WTC11 (cell line): ENCODE data around the gene GZF1. TPM values are rescaled to one million over a fixed set of nuclear protein-coding genes. Genes with fewer than 3 reads are reported as not detected.

Experiments
- ATAC-seq: fragments of 200-7000 bp; cut with Tn5 transposase; 2 replicates; pipeline ENCODE4 v1.10.0; 2021; ENCODE audit warnings: mild to moderate bottlenecking, moderate library complexity
- CTCF ChIA-PET: fragments of 300-600 bp; sonication (Branson Sonifier 250); formaldehyde crosslinking; loops from one replicate; lab custom pipeline; 2021; ENCODE audit warnings: antibody characterized with exemption; lab: Charles Lee
- POLR2A ChIA-PET: fragments of 350-600 bp; sonication (Branson Sonifier 250); formaldehyde crosslinking; loops from one replicate; lab custom pipeline; 2021; ENCODE audit warnings: antibody characterized with exemption; lab: Charles Lee
- DNase-seq: peaks from one replicate; pipeline ENCODE4 v3.0.0; 2021; ENCODE audit warnings: low spot score
- H3K27ac Mint-ChIP-seq: 2 replicates; pipeline ENCODE4 v1.8.0; 2021; ENCODE audit warnings: mixed read lengths
- H3K27me3 Mint-ChIP-seq: 2 replicates; pipeline ENCODE4 v1.8.0; 2021; ENCODE audit warnings: low read depth, mild to moderate bottlenecking, moderate library complexity, mixed read lengths
- H3K36me3 Mint-ChIP-seq: 2 replicates; pipeline ENCODE4 v1.8.0; 2021; ENCODE audit warnings: mixed read lengths
- H3K4me1 Mint-ChIP-seq: 2 replicates; pipeline ENCODE4 v1.8.0; 2022; ENCODE audit warnings: mixed read lengths
- H3K4me3 Mint-ChIP-seq: 2 replicates; pipeline ENCODE4 v1.8.0; 2021; ENCODE audit warnings: mild to moderate bottlenecking, moderate library complexity, mixed read lengths
- H3K9me3 Mint-ChIP-seq: 2 replicates; pipeline ENCODE4 v1.8.0; 2021; ENCODE audit warnings: mixed read lengths
- ARID4B ChIP-seq: sonication (generic); formaldehyde crosslinking; IDR thresholded peaks from 2 replicates; pipeline ENCODE4 v1.8.0; 2023; ENCODE audit warnings: missing genetic modification reagents, mild to moderate bottlenecking, borderline replicate concordance
- CDX4 ChIP-seq: fragments of 250-450 bp; sonication (Bioruptor Pico); IDR thresholded peaks from 2 replicates; pipeline ENCODE4 v1.9.0; 2021; ENCODE audit warnings: moderate library complexity, mild to moderate bottlenecking, inconsistent platforms, borderline replicate concordance
- ESRRA ChIP-seq: sonication (generic); formaldehyde crosslinking; IDR thresholded peaks from 2 replicates; pipeline ENCODE4 v1.8.1; 2022; ENCODE audit warnings: mild to moderate bottlenecking, missing genetic modification reagents, borderline replicate concordance
- MXD4 ChIP-seq: fragments of 250-450 bp; sonication (Bioruptor Pico); IDR thresholded peaks from 2 replicates; pipeline ENCODE4 v1.8.0; 2021; ENCODE audit warnings: mild to moderate bottlenecking, moderate library complexity, borderline replicate concordance
- NFYB ChIP-seq: sonication (generic); formaldehyde crosslinking; conservative IDR thresholded peaks from 2 replicates; pipeline ENCODE4 v1.8.0; 2022; ENCODE audit warnings: low read depth, missing genetic modification reagents
- NR1H2 ChIP-seq: sonication (generic); formaldehyde crosslinking; IDR thresholded peaks from 2 replicates; pipeline ENCODE4 v1.9.0; 2021; ENCODE audit warnings: mild to moderate bottlenecking, moderate library complexity, missing genetic modification reagents
- RORB ChIP-seq: fragments of 250-450 bp; sonication (Bioruptor Pico); IDR thresholded peaks from 2 replicates; pipeline ENCODE4 v1.9.0; 2021; ENCODE audit warnings: mild to moderate bottlenecking
- SMAD3 ChIP-seq: sonication (generic); formaldehyde crosslinking; IDR thresholded peaks from 2 replicates; pipeline ENCODE4 v1.8.0; 2022; ENCODE audit warnings: missing genetic modification reagents, mild to moderate bottlenecking, borderline replicate concordance
- TEAD4 ChIP-seq: sonication (generic); formaldehyde crosslinking; IDR thresholded peaks from 2 replicates; pipeline ENCODE4 v1.8.0; 2022; ENCODE audit warnings: mild to moderate bottlenecking, missing genetic modification reagents
- TP53 ChIP-seq: sonication (generic); formaldehyde crosslinking; IDR thresholded peaks from 2 replicates; pipeline ENCODE4 v1.8.1; 2023; ENCODE audit warnings: mild to moderate bottlenecking, missing genetic modification reagents
- ZNF138 ChIP-seq: sonication (generic); formaldehyde crosslinking; conservative IDR thresholded peaks from 2 replicates; pipeline ENCODE4 v1.8.1; 2022; ENCODE audit warnings: mild to moderate bottlenecking, moderate library complexity, missing genetic modification reagents
- ZNF396 ChIP-seq: fragments of 250-450 bp; sonication (Bioruptor Pico); IDR thresholded peaks from 2 replicates; pipeline ENCODE4 v1.8.0; 2021; ENCODE audit warnings: mild to moderate bottlenecking, moderate library complexity, borderline replicate concordance
- ZNF671 ChIP-seq: fragments of 250-450 bp; sonication (Bioruptor Pico); IDR thresholded peaks from 2 replicates; pipeline ENCODE4 v1.8.0; 2021; ENCODE audit warnings: mild to moderate bottlenecking
- total RNA-seq: library from RNA; stranded (reverse); gene quantifications from 3 replicates; pipeline ENCODE4 v1.2.3, GENCODE V29; 2021
- TF ChIP-seq, protein P1 (sequence below): sonication (generic); formaldehyde crosslinking; IDR thresholded peaks from 2 replicates; pipeline ENCODE4 v1.8.1; 2023; ENCODE audit warnings: mild to moderate bottlenecking, missing genetic modification reagents
- TF ChIP-seq, protein P2 (sequence below): fragments of 250-450 bp; sonication (Bioruptor Pico); IDR thresholded peaks from 2 replicates; pipeline ENCODE4 v1.9.0; 2021; ENCODE audit warnings: mild to moderate bottlenecking
- TF ChIP-seq, protein P3 (sequence below): sonication (generic); formaldehyde crosslinking; IDR thresholded peaks from 2 replicates; pipeline ENCODE4 v1.8.1; 2022; ENCODE audit warnings: low read depth, mild to moderate bottlenecking, moderate library complexity, missing genetic modification reagents, borderline replicate concordance

Gene GZF1
- total RNA-seq, 1 experiment from 2014 or later: 9.5 TPM

GRCh38 chr20:23349338-23350195, 12.4 kb upstream of the GZF1 start:
- ATAC-seq (peak; percentile 24), DNase-seq (peak; percentile 25)
- POLR2A ChIA-PET: interaction anchor here (0.7 to 1.2 kb wide), 5 partner anchors 8 to 72 kb away, joined by 3 to 4 read pairs (median 4); partner anchors contain the start of genes GZF1 and NAPB
- H3K9me3 Mint-ChIP-seq: no peaks in the 10 kb centered on the region
- CTCF ChIA-PET: interaction anchor here (0.6 to 2.5 kb wide), 21 partner anchors 9 to 1588 kb away, joined by 3 to 27 read pairs (median 5); partner anchors contain the start of genes NAPB and THBD
- peak overlapping the region; percentile 97 for H3K4me3 Mint-ChIP-seq
- H3K27ac Mint-ChIP-seq: peak overlapping the region; percentile 100
- no peaks in the 10 kb centered on the region; the same call in none of the 2 replicates for H3K27me3 Mint-ChIP-seq
- peaks cover 34% of the 10 kb centered on the region for H3K4me1 Mint-ChIP-seq
- peaks cover 7% of the 10 kb centered on the region for H3K36me3 Mint-ChIP-seq
- TF ChIP-seq, protein P1, sequence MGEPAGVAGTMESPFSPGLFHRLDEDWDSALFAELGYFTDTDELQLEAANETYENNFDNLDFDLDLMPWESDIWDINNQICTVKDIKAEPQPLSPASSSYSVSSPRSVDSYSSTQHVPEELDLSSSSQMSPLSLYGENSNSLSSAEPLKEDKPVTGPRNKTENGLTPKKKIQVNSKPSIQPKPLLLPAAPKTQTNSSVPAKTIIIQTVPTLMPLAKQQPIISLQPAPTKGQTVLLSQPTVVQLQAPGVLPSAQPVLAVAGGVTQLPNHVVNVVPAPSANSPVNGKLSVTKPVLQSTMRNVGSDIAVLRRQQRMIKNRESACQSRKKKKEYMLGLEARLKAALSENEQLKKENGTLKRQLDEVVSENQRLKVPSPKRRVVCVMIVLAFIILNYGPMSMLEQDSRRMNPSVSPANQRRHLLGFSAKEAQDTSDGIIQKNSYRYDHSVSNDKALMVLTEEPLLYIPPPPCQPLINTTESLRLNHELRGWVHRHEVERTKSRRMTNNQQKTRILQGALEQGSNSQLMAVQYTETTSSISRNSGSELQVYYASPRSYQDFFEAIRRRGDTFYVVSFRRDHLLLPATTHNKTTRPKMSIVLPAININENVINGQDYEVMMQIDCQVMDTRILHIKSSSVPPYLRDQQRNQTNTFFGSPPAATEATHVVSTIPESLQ: no peak
- TF ChIP-seq, protein P2, sequence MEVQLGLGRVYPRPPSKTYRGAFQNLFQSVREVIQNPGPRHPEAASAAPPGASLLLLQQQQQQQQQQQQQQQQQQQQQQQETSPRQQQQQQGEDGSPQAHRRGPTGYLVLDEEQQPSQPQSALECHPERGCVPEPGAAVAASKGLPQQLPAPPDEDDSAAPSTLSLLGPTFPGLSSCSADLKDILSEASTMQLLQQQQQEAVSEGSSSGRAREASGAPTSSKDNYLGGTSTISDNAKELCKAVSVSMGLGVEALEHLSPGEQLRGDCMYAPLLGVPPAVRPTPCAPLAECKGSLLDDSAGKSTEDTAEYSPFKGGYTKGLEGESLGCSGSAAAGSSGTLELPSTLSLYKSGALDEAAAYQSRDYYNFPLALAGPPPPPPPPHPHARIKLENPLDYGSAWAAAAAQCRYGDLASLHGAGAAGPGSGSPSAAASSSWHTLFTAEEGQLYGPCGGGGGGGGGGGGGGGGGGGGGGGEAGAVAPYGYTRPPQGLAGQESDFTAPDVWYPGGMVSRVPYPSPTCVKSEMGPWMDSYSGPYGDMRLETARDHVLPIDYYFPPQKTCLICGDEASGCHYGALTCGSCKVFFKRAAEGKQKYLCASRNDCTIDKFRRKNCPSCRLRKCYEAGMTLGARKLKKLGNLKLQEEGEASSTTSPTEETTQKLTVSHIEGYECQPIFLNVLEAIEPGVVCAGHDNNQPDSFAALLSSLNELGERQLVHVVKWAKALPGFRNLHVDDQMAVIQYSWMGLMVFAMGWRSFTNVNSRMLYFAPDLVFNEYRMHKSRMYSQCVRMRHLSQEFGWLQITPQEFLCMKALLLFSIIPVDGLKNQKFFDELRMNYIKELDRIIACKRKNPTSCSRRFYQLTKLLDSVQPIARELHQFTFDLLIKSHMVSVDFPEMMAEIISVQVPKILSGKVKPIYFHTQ (CRISPR knock-in tag): no peak
- no peak for TF ChIP-seq TEAD4 (CRISPR knock-in tag)
- no peak for TF ChIP-seq ZNF138 (CRISPR knock-in tag)
- TF ChIP-seq TP53: no peak
- TF ChIP-seq MXD4 (CRISPR knock-in tag): no peak
- no peak for TF ChIP-seq ARID4B
- TF ChIP-seq NFYB: no peak
- TF ChIP-seq ESRRA (CRISPR knock-in tag): no peak
- no peak for TF ChIP-seq SMAD3 (CRISPR knock-in tag)

- ChIA-PET POLR2A (interaction anchor here (0.8 to 1.2 kb wide), 4 partner anchors 8 to 71 kb away, joined by 3 to 4 read pairs (median 4); partner anchors contain the start of genes GZF1 and NAPB), CTCF (interaction anchor here (0.6 to 2.5 kb wide), 22 partner anchors 8 to 1589 kb away, joined by 3 to 27 read pairs (median 5); partner anchors contain the start of genes NAPB and THBD)
- H3K4me1 Mint-ChIP-seq: peaks cover 34% of the 10 kb centered on the region
- H3K4me3 Mint-ChIP-seq: peak within 1 kb of the TSS; percentile 97
- peak; percentile 93 for ATAC-seq
- peak; percentile 94 for DNase-seq
- H3K36me3 Mint-ChIP-seq: peaks cover 12% of the 10 kb centered on the region
- H3K27ac Mint-ChIP-seq: peak within 1 kb of the TSS; percentile 100
- H3K9me3 Mint-ChIP-seq: no peaks in the 10 kb centered on the region
- H3K27me3 Mint-ChIP-seq: no peaks in the 10 kb centered on the region; the same call in none of the 2 replicates
- TF ChIP-seq RORB (CRISPR knock-in tag) (no peak), ZNF671 (CRISPR knock-in tag) (no peak), ZNF396 (CRISPR knock-in tag) (no peak), NR1H2 (CRISPR knock-in tag) (no peak), CDX4 (CRISPR knock-in tag) (no peak)
- TF ChIP-seq, protein P2 (CRISPR knock-in tag): no peak
- TF ChIP-seq, protein P3, sequence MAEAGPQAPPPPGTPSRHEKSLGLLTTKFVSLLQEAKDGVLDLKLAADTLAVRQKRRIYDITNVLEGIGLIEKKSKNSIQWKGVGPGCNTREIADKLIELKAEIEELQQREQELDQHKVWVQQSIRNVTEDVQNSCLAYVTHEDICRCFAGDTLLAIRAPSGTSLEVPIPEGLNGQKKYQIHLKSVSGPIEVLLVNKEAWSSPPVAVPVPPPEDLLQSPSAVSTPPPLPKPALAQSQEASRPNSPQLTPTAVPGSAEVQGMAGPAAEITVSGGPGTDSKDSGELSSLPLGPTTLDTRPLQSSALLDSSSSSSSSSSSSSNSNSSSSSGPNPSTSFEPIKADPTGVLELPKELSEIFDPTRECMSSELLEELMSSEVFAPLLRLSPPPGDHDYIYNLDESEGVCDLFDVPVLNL (CRISPR knock-in tag): no peak
Observed at GRCh38 chr20:23350196-23350903, 11.6 kb upstream of the GZF1 start, which contains the start of gene NXT1. TSS of gene NXT1 (plus strand) at chr20:23350791. CDS start at chr20:23354042, 3,251 bp downstream.
